NCI-H2029 treated with DMSO at 0.1 percent for 48 hours (cell line): Measurements from ENCODE around the gene DST.

Experiments used
- DNase-seq: peaks from one replicate; lab custom pipeline; 2025; lab: John Stamatoyannopoulos, UW

DST gene

GRCh38 chr6:56480654-56481337, 161.9 kb downstream of the DST start:
- DNase-seq = no peak

GRCh38 chr6:56480246-56480645, 162.4 kb downstream of the DST start:
- DNase-seq = no peak

GRCh38 chr6:56479381-56479780, 163.3 kb downstream of the DST start:
- DNase-seq = no peak

GRCh38 chr6:56478202-56478601, 164.5 kb downstream of the DST start:
- DNase-seq = no peak

- no peak for DNase-seq
These were observed 165.4 kb downstream of the DST start for GRCh38 chr6:56477241-56477640.

GRCh38 chr6:56475736-56476457, 166.8 kb downstream of the DST start:
- no peak for DNase-seq

- no peak for DNase-seq
These were observed 168.2 kb downstream of the DST start for GRCh38 chr6:56474532-56474931.

- no peak for DNase-seq
These were observed 179.2 kb downstream of the DST start for GRCh38 chr6:56463443-56463842.

- DNase-seq = no peak
These were observed 183.5 kb downstream of the DST start for GRCh38 chr6:56459030-56459805.

- DNase-seq = no peak
These were observed 184.3 kb downstream of the DST start for GRCh38 chr6:56458324-56458884.

- DNase-seq = no peak
These were observed 185.9 kb downstream of the DST start for GRCh38 chr6:56456785-56457184.

- DNase-seq = no peak
These were observed 191.6 kb downstream of the DST start for GRCh38 chr6:56450882-56451739.

- no peak for DNase-seq
These were observed 192.3 kb downstream of the DST start for GRCh38 chr6:56450376-56450775.

- no peak for DNase-seq
These were observed 194.6 kb downstream of the DST start for GRCh38 chr6:56448046-56448445.

GRCh38 chr6:56445818-56446217, 196.9 kb downstream of the DST start:
- DNase-seq = no peak

GRCh38 chr6:56444855-56445254, 197.8 kb downstream of the DST start:
- DNase-seq = no peak

GRCh38 chr6:56440551-56440981, 202.1 kb downstream of the DST start:
- DNase-seq = no peak

GRCh38 chr6:56437171-56437900, 205.4 kb downstream of the DST start:
- DNase-seq = no peak

GRCh38 chr6:56435754-56436153, 206.9 kb downstream of the DST start:
- no peak for DNase-seq

GRCh38 chr6:56435326-56435725, 207.4 kb downstream of the DST start:
- no peak for DNase-seq

- no peak for DNase-seq
These were observed 208.1 kb downstream of the DST start for GRCh38 chr6:56434606-56435005.
